Smooth muscle cell of the brain vasculature (primary cell): ENCODE data around the gene CACNA2D1.

Experiments used
- DNase-seq: peaks from one replicate; pipeline ENCODE4 v3.0.0-alpha.2; 2012; ENCODE audit warnings: low read depth, low spot score

The CACNA2D1 gene

GRCh38 chr7:82230811-82231581, 212.6 kb downstream of the CACNA2D1 start:
- DNase-seq = no peak

GRCh38 chr7:82229164-82229563, 214.4 kb downstream of the CACNA2D1 start:
- no peak for DNase-seq

GRCh38 chr7:82226191-82226590, 217.4 kb downstream of the CACNA2D1 start:
- no peak for DNase-seq

GRCh38 chr7:82224529-82224928, 219.0 kb downstream of the CACNA2D1 start:
- DNase-seq = no peak

- DNase-seq = no peak
Observed at GRCh38 chr7:82223580-82223979, 220.0 kb downstream of the CACNA2D1 start.

- DNase-seq = no peak
Observed at GRCh38 chr7:82221152-82221674, 222.4 kb downstream of the CACNA2D1 start.

GRCh38 chr7:82212466-82212865, 231.1 kb downstream of the CACNA2D1 start:
- no peak for DNase-seq

- DNase-seq = no peak
Observed at GRCh38 chr7:82211333-82211732, 232.2 kb downstream of the CACNA2D1 start.

GRCh38 chr7:82210416-82211184, 233.0 kb downstream of the CACNA2D1 start:
- no peak for DNase-seq

GRCh38 chr7:82209179-82209747, 234.3 kb downstream of the CACNA2D1 start:
- no peak for DNase-seq

- DNase-seq = no peak
Observed at GRCh38 chr7:82204694-82205093, 238.9 kb downstream of the CACNA2D1 start.

- DNase-seq = no peak
Observed at GRCh38 chr7:82202965-82203364, 240.6 kb downstream of the CACNA2D1 start.

GRCh38 chr7:82202107-82202506, 241.5 kb downstream of the CACNA2D1 start:
- DNase-seq = no peak

- DNase-seq = no peak
Observed at GRCh38 chr7:82200601-82201000, 243.0 kb downstream of the CACNA2D1 start.

- DNase-seq = no peak
Observed at GRCh38 chr7:82194016-82194643, 249.4 kb downstream of the CACNA2D1 start.

GRCh38 chr7:82188636-82189035, 254.9 kb downstream of the CACNA2D1 start:
- DNase-seq = no peak

- DNase-seq = no peak
Observed at GRCh38 chr7:82185443-82185842, 258.1 kb downstream of the CACNA2D1 start.

- no peak for DNase-seq
Observed at GRCh38 chr7:82183634-82184033, 259.9 kb downstream of the CACNA2D1 start.

GRCh38 chr7:82179311-82179710, 264.3 kb downstream of the CACNA2D1 start:
- no peak for DNase-seq

- no peak for DNase-seq
Observed at GRCh38 chr7:82175319-82175718, 268.3 kb downstream of the CACNA2D1 start.

- no peak for DNase-seq
Observed at GRCh38 chr7:82173400-82174021, 270.1 kb downstream of the CACNA2D1 start.
